GM12891 (cell line): Measurements from ENCODE around the gene PRKAR1A.
"Not testable (repeated sequence)": the region's sequence is repeated elsewhere in the genome, so short reads cannot be mapped to it uniquely, and the experiment has no call there.

Source experiments
- DNase-seq: peaks from one replicate; pipeline ENCODE4 v3.0.0; 2011; ENCODE audit warnings: low spot score; ENCODE audit not compliant: insufficient read length
- FAIRE-seq: peaks from 2 replicates; lab custom pipeline; 2011; peaks lifted over from hg19 to GRCh38; lab: Jason Lieb, UNC
- PAX5 ChIP-seq: IDR thresholded peaks from 2 replicates; pipeline ENCODE4 v1.6.1; 2011; ENCODE audit warnings: low read length, moderate library complexity, mild to moderate bottlenecking; ENCODE audit not compliant: insufficient read depth, severe bottlenecking
- POLR2A ChIP-seq: IDR thresholded peaks from 2 replicates; pipeline ENCODE4 v1.6.1; 2011; ENCODE audit warnings: low read depth, low read length, control low read depth
- POLR2AphosphoS5 ChIP-seq: IDR thresholded peaks from 2 replicates; pipeline ENCODE4 v1.6.1; 2011; ENCODE audit warnings: low read depth, low read length, control low read depth
- POU2F2 ChIP-seq: IDR thresholded peaks from 2 replicates; pipeline ENCODE4 v1.6.1; 2011; ENCODE audit warnings: low read depth, mild to moderate bottlenecking, control low read depth, low read length, moderate library complexity
- SPI1 ChIP-seq: IDR thresholded peaks from 2 replicates; pipeline ENCODE4 v1.6.1; 2011; ENCODE audit warnings: low read depth, low read length, control low read depth
- TAF1 ChIP-seq: IDR thresholded peaks from 2 replicates; pipeline ENCODE4 v1.6.1; 2011; ENCODE audit warnings: low read depth, low read length, control low read depth

The PRKAR1A gene

DNA sequence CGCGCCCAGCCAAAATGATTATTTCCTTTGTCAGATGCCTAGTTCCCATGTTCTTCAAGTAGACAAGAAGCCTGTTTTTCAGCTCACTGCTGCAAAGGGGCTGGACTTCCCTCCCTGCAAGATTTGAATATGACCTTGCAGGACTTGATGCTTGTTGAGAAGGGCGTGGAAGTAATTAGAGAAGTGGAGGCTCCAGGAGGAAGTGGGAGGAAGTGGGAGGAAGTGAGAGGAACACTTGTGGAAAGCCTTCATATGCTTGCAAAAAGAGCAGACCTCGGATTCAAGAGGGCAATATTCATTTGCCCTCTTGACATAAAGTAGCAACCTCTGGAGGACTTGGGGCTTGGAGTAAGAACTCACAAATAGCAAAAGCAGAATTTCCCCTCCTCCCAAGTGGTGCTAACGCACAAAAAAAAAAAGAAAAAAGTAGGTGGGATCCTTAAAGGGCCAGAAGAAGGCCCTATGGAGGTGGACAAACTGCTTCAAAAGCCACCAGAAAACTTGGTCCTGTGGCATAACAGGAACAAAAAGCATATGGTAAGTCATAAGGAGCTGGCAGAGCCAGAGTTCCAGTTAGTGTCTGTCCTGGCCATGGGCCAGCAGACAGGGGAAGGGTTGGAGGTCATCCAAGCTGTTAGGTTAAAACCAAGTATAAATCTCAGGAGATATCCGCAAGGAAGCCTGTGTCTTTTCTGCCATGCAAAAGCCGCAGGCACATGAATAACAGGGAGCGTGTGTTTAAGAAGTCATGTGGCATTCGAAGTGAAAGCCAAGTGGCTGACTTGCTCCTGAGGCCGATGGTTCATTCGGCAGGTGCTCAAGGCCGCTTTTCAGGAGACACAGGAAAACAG is 20.6 kb upstream of the PRKAR1A start:
- TF ChIP-seq POLR2A (no peak), POU2F2 (no peak), PAX5 (no peak), SPI1 (peak; percentile 84), POLR2AphosphoS5 (no peak)
- DNase-seq = no peak
- peak; percentile 55 for FAIRE-seq

DNA sequence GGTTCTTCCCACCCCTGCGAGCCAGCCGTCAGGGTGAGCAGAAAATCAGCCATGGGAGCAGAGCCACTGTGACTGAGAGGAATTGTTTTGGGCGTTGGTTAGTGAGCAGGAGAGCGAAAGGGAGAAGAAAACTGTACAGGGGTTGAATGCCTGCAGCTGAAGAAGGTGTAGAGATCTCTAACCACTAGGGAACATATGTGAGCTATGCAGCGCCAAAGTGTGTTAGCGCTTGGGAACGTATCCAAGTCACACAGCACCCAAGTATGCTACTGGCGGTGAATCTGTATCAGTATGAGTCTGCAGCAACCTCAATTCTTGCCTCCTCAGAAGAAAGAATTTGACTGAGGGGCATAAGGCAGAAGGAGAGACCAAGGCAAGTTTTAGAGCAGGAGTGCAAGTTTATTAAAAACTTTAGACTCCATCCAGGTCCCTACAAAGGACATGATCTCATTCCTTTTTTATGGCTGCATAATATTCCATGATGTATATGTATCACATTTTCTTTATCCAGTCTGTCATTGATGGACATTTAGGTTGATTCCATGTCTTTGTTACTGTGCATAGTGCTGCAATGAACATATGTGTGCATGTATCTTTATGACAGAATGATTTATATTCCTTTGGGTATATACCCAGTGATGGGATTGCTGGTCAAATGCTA is 19.7 kb upstream of the PRKAR1A start:
- not testable (repeated sequence) for FAIRE-seq

DNA sequence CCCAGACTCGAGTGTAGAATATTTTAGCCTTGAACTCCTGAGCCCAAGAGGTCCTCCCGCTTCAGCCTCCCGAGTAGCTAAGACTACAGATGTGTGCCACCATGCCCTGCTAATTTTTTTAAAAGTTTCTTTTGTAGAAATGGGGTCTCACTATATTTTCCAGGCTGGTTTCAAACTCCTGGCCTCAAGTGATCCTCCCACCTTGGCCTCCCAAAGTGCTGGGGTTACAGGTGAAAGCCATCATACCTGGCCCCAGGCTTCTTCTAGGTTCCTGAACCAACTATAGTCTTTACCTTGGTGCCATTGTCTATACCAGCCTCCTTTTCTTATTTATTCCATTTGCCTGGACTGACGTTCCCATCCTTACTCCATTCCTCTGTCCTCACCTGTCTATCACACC is 17.1 kb upstream of the PRKAR1A start:
- FAIRE-seq (no peak), DNase-seq (no peak)
- no peak for TF ChIP-seq POLR2AphosphoS5
- no peak for TF ChIP-seq POLR2A
- TF ChIP-seq POU2F2 = no peak
- TF ChIP-seq SPI1 = no peak
- TF ChIP-seq PAX5 = no peak
- no peak for TF ChIP-seq TAF1

More for the DNA sequence above, 19.7 kb upstream of the PRKAR1A start:
- not testable (repeated sequence) for DNase-seq

DNA sequence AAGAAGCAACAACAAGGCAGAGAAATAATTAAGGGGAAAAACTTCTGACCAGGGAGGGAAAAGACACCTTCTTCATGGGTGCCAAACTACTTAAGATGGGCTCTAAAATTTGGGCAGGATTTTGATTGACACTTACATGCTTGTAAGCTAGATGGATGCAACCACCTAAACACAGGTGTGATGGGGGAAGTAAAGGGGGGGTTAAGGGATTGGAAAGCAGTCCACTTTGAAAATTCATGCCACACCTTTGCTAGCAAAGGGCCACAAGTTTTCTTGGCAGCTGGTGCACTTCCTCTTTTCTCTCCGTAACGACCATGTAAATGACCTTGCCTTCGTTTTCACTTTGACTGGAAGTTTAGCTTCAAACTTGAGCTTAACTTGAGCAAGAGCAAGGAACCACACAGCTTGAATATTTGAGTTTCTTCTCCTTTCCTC is 14.3 kb upstream of the PRKAR1A start:
- peak; percentile 52 for DNase-seq
- peak; percentile 82 for TF ChIP-seq PAX5
- peak; percentile 83 for TF ChIP-seq POU2F2
- TF ChIP-seq POLR2AphosphoS5 = 0 out of 2 replicates have a peak, but pooled peaks have one; percentile 25
- TF ChIP-seq SPI1 = peak; percentile 100
- no peak for TF ChIP-seq POLR2A
- FAIRE-seq = peak; percentile 91

DNA sequence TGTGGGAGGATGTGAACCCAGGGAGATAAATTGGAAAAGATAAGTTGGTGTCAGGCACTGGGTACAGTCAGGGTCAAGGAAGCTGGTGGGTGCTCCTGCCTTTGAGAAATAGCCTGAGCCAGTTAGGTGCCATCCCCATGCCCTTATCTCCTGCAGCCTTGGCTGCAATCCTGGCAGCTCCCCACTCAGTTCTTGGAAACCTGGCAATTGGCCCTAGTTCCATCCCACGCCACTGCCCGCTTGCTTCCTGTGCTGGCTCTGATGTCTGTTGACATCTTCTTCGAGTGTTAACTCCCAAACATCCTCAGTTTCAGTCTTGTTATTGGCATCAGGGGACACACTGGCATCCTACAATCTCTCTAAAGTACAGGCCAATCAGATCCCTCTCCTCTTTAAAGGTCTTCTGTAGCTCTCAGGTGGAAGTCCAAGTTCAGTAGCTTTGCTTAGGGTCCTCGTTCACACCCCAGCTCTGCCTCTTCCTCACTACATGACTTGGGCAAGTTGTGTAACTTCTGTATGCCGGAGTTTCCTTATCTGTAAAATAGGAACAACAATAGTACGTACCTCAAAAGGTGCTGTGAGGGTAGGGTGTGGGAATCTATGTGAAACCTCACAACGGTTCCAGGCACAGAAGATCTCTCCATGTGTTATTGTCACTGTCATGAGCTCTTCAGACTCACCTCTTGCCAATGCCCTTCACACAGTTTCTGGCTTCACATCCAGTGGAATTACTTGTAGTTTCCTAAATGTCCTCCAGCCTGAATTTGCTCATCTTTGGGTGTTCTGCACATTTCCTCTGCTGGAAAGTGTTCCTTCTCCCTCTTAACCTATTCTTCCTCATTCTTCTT is 13.5 kb upstream of the PRKAR1A start:
- no peak for TF ChIP-seq SPI1
- no peak for TF ChIP-seq POU2F2
- TF ChIP-seq POLR2AphosphoS5 = no peak
- TF ChIP-seq TAF1 = no peak
- no peak for TF ChIP-seq PAX5
- TF ChIP-seq POLR2A = no peak
- no peak for DNase-seq
- peak; percentile 61 for FAIRE-seq

DNA sequence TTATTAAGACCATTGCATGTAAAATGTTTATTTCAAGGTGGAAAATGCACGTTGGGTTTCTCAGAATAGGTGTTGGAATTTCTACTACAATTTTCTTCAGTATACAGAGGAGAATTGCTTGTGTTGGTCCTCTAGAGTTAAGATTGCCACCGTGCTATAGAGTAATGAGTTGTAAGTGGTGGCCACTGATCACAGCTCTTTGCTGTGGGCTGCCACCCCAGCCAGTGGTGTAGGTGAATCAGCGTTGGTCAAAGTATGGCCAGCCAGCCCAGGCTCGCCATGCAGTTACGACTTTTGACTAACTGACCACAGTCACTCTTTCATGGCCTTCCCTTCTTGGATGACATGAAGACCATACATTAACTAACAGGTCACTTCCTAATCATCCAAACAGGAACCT is 12.6 kb upstream of the PRKAR1A start:
- FAIRE-seq = no peak
- TF ChIP-seq TAF1 (no peak), POU2F2 (no peak), SPI1 (no peak), PAX5 (no peak), POLR2AphosphoS5 (no peak), POLR2A (no peak)
- no peak for DNase-seq

DNA sequence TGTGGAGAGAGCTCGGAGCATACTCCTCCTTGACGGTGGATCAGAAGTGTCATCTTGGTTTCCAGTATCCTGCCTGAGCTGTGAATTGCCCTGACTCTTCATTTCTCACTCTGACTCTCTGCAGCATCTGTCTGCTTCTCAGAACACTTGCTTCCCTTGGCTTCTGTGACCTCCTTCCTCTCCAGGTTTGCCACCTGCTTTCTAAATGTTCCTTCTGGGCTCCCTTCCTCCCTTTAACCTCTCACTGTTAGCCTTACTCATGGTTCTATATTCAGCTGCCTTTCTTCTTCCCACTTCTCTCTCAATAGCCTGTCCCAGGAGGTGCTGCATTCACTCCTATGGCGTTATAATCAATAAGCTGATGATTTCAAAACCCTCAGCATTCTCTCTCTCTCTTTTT is 11.2 kb upstream of the PRKAR1A start:
- no peak for TF ChIP-seq POLR2AphosphoS5
- TF ChIP-seq PAX5 = no peak
- TF ChIP-seq SPI1 = no peak
- no peak for TF ChIP-seq POLR2A
- no peak for TF ChIP-seq POU2F2
- TF ChIP-seq TAF1 = no peak
- FAIRE-seq = no peak
- DNase-seq = no peak

DNA sequence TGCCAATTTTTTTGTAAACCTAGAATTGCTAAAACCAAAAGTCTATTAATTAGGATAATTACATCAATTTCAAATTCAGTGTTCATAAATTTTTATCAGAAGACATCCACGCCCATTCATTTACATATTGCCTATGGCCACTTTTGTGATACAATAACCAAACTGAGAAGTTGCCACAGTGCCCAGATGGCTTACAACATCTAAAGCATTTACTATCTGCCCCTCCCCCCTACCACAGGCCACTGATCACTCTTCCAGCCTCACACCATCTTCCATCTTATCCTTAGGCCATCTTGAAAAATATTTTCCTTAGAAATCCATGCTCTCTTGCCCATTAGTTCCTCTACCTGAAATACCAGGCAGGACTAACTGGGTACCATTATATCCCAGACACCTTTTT is 6.3 kb upstream of the PRKAR1A start:
- DNase-seq (no peak), FAIRE-seq (no peak)
- TF ChIP-seq TAF1 (no peak), SPI1 (no peak)

DNA sequence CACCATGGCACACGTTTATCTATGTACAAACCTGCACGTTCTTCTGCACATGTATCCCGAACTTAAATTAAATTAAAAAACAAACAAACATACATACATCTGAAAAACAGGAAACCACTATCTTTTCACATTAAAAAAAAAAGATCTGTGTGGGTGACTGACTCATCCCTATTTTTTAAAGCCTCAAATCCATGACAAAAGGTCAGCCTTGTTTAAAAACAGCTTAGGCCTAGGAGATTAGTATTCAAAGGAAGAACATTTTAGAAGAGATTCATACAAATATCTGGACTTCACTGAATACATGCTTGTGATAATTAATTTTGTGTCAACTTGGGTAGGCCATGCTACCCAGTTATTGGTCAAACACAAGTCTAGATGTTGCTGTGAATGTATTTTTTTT is 4.7 kb upstream of the PRKAR1A start:
- DNase-seq = no peak
- no peak for TF ChIP-seq TAF1
- no peak for TF ChIP-seq POLR2A
- no peak for TF ChIP-seq PAX5
- no peak for TF ChIP-seq SPI1
- no peak for TF ChIP-seq POU2F2
- no peak for TF ChIP-seq POLR2AphosphoS5
- FAIRE-seq = no peak
